Vagina (tissue), 2 donors: Measurements from ENCODE around the gene GLIPR1.

ENCODE experiments used
- CTCF ChIP-seq, 3 experiments: fragments of 450-650 bp in 2 of 3; fragments of 200-600 bp in 1 of 3; sonication (generic) in 1 of 3; IDR thresholded peaks; one replicate each; pipeline ENCODE4 v1.5.1; 2017 to 2019; ENCODE audit warnings: antibody characterized with exemption in 3 of 3, mild to moderate bottlenecking in 2 of 3, moderate library complexity in 2 of 3
- POLR2A ChIP-seq, 2 donors: fragments of 450-650 bp; IDR thresholded peaks; one replicate each; pipeline ENCODE4 v1.6.1; 2017; ENCODE audit warnings: antibody characterized with exemption in 2 of 2, mild to moderate bottlenecking in 2 of 2, moderate library complexity in 2 of 2
- POLR2AphosphoS5 ChIP-seq, 2 donors: sonication (generic); formaldehyde crosslinking; IDR thresholded peaks; one replicate each; pipeline ENCODE4 v1.9.0; 2017; ENCODE audit warnings: antibody characterized with exemption in 2 of 2, mild to moderate bottlenecking in 2 of 2, low read depth in 1 of 2; ENCODE audit not compliant: insufficient read depth in 1 of 2

DNA sequence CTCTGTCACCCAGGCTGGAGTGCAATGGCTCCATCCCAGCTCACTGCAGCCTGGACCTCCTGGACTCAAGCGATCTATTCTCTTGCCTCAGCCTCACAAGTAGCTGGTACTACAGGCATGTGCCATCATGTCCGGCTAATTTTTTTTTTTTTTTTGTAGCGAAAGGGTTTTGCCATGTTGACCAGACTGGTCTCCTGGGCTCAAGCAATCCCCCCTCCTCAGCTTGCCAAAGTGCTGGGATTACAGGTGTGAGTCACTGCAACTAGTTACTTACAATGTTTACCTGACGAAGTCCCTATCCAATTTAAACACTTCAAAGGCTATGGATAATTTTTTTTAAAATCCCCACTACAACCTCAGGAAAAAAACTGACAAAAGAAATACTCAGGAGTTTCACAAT lies 29.1 kb downstream of the GLIPR1 start:
- TF ChIP-seq CTCF (IDR thresholded peaks at IDR 0.05) = no peak
- TF ChIP-seq POLR2A (IDR thresholded peaks at IDR 0.05) = no peak
- no peak for TF ChIP-seq POLR2AphosphoS5 (IDR thresholded peaks at IDR 0.05; ENCODE audit: insufficient read depth in 1 of 2, low read depth in 1 of 2)
